IPS-11a (cell line): Measurements from ENCODE around the gene ERC2.
"Not testable (repeated sequence)": the region's sequence is repeated elsewhere in the genome, so short reads cannot be mapped to it uniquely, and the experiment has no call there.

ENCODE experiments used
- H3K4me3 ChIP-seq: one replicate; pipeline ENCODE4 v1.5.1; 2013; ENCODE audit warnings: low read depth, low read length, control low read depth

ERC2 gene

DNA sequence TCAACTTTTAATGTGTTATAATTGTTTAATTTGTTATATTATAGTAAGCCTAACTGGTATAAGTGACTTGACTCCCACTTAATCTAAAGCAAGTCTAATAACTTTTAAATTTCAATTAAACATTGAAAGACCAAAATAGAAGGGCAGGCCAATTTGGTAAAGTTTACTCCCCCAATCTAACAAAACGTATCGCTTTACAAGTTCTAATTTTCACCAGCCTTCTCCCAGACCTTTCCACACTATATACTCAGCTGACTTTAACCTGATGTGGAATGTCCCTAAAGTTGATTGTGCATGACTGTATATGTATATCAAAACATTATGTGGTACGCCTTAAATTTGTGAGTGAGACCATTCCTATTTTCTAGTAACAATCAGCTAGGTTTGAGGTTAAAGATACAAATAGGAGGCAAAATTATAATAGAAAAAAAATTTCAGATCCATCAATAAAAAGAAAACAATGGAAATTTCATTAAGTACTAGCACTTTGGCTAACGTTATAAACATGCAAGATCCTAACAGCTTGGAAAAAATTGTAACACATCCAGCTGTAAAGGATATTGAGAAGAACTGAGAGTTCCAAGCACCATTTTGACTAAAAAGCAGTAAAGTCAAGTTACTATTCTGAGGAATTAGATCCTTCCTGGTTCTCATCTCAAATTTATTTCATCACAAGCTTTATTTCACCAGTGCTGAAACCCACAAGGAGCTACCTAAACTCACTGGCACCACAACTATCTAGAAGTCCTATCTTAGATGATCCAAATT lies 199.5 kb downstream of the ERC2 start:
- no peak overlapping the region for H3K4me3 ChIP-seq

DNA sequence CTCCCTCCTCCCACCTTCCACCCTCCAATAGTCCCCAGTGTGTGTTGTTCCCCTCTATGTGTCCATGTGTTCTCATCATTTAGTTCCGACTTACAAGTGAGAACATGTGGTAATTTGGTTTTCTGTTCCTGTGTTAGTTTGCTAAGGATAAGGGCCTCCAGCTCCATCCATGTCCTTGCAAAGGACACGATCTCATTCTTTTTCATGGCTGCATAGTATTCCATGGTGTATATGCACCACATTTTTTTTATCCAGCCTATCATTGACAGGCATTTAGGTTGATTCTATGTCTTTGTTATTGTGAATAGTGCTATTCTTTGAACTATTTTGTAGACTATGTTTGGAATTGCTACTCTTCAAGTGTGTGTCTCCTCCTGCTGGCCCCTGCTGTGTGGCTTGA lies 206.4 kb downstream of the ERC2 start:
- H3K4me3 ChIP-seq, result not testable (repeated sequence)

DNA sequence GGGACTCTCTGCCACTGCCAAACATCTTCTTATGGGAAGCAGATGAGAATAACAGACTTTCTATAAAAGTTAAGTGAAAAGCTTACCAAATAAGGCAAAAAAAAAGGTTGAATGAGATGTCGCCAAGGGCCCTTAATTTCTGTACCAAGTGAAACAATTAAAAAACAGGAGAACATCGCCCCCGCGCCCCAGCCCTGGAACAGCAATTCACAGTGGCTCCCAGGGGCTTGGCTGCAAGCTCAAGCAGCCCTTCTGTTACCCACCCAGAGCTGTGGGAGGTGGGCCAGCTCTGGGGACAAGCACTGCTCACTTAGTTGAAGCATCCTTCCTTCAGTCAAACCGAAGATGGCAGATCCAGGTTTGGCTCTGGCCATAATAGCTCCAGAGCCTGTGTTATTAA lies 208.0 kb downstream of the ERC2 start:
- no peak overlapping the region for H3K4me3 ChIP-seq

DNA sequence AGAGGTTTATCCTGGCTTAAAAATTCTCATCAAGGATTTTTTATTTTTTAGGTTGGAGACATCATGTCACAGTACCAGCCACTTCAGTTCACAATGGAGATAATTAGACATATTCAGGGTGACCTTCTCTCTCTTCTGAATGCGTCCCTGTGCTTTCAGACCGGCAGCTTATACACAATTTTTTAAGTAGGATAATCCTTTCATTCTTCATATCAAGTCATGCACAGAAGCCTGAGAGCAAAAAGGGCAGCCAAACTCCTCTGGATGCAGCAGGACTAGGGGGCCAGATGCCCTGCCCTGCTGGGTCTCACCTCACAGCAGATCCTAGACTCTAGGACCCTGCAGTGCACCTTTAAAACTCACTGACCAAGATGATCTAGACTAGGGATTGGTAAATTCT lies 210.4 kb downstream of the ERC2 start:
- H3K4me3 ChIP-seq, result no peak overlapping the region

DNA sequence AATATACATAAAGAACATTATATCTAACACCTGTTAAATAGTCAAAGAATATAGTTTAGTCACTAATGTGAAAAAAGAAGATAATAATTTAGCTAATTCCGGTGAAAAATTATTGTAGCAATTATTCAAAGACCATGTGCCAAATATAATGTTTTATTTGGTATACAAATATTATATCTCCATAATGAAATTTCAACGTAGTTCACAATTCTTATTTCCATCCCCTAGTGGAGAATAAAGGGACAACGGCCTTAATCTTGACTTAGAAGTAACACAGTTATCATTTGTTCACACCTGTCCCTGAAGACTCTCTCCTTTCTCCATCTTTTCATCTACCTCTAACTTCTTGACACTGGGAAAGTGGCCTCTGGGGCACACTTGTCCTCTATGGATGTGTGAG lies 213.4 kb downstream of the ERC2 start:
- no peak overlapping the region for H3K4me3 ChIP-seq

DNA sequence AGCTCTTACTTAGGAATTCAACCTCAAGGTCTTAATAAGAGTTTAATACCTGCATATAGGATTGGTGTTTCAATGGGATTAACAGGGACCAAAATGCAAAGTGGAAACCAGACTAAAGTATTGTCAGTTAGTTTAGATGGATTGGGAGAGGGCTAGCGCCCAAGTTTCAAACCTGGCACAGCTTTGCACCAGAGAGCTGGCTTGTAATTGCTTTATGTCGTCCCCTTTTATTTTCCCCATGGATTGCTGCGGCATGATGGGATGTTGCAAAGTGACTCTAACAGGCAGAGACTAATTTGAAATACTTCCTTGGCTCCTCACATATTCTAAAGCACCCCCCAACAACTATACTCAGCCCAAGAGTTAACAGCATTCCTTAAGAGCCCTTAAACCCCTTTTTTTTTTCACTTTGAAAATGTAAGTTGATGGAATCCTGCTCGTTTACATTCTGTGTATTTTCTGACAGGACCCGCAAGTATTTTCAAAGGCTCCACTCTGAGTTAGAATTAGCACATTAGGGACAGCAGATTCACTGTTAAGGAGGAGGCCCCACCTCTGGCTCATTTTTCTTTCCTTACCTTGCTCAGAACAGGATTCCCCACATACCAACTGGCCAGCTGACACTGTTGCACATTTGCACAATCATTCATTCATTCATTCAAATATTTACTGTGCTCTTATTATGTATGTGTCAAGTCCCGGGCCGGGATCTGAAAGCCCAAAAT lies 214.2 kb downstream of the ERC2 start:
- H3K4me3 ChIP-seq, result no peak overlapping the region

DNA sequence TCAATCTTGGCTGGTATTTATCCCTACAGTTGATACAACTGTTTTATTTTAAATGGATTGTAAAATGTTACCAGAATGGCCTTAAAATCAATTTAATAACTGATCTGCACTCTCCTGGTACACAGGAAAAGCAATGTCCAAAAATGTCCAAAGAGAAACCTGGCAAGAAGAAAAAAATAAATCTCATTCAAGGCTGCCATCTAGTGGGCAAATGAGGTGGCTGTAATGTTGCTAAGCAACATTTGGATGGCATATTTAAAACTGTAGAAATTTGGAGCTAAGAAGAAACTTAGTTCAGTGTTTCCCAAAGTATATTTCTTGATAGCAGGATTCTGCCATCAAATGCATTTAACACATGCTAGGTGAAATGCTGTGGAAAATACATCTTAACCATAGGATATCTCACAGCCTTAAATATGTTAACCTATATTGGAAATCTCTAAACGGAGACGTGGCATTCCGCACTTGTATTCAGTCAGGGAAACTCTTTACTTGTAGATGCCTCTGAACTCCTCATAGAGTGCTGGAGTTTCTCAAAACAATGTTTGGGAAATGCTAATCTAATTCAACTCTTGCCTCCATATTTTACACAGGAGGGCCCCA lies 216.8 kb downstream of the ERC2 start:
- no peak overlapping the region for H3K4me3 ChIP-seq

DNA sequence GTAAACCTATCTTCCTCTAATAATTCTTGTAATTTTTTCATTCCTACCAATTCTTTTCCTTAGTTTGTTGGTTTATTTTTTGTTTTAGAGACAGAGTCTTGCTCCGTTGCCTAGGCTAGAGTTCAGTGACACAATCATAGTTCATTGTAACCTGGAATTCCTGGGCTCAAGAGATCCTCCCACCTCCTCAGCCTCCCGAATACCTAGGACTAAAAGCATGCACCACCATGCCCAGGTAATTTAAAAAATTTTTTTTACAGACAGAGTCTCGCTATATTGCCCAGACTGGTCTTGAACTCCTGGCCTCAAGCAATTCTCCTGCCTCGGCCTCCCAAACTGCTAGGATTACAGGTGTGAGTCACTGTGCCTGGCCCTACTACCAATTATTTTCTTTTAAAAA lies 220.2 kb downstream of the ERC2 start:
- no peak overlapping the region for H3K4me3 ChIP-seq

DNA sequence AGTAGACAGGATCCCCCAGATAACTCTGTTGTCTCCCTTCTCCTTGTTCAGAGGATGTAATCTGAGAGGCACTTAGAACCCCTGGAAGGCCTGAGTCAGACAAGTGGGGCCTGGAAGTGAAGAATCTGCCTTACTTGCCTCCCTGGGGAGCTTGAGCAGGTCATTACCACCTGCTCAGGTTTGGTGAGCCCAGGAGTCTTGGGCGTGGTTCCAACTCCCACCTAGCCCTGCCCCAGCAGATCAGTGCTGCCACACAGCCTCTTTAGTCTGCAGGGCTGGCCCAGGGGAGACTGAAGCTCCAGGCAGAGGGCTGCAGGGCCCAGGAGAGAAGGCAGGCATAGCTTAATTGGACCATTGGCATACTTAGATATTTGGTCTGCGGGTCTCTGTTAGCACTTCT lies 230.0 kb downstream of the ERC2 start:
- no peak overlapping the region for H3K4me3 ChIP-seq

DNA sequence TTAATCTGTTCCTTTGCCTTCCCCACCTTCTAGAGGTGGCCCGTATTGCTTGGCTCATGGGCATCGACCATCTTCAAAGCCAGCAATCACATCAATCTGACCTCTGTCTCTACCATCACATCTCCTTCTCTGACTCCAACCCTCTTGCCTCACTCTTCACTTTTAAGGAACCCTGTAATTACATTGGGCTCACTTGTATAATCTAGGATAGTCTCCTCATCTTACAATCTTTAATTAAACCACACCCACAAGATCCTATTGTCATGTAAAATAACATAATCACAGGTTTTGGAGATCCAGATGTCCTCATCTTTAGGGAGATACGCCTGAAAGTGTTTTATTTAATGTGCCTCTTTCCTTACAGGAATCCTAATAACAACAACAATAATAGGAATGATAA lies 234.5 kb downstream of the ERC2 start:
- no peak overlapping the region for H3K4me3 ChIP-seq

DNA sequence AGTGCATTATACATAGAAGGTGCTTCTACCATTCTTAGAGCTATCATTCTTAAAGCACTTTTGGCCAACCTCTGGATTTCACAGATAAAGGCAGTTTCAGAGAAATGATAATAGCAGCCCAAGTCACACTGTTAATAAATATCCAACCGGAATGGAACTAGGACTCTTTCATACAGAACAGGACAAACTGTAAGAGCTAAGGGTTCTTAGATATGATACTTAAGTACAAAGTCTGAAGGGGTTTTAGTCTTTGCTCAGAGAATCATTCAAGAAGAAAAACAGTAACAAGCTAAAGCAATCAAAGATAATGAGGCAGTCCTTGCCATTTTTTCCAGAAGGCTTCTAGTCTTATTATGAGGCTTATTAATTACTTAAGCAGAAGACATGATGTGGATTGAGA lies 239.0 kb downstream of the ERC2 start:
- H3K4me3 ChIP-seq, result no peak overlapping the region

DNA sequence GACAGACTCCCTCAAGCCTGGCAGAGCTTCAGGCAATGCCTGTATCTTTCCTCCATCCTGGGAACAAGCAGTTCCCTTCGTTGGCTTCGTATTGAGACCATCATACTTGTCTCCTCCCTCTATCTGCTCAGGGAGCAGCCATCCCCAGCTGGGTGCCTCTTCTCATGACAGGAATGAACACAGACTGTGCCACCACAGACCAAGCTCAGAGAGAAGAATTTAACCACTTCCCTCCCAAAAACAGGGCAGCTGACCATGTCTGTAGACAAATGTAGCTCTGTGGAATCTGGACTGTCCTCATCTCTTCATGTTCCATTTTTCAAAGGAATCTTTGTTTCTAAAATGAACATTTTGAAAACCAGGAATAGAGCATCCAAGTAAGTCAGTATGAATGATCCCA lies 245.4 kb downstream of the ERC2 start:
- no peak overlapping the region for H3K4me3 ChIP-seq

DNA sequence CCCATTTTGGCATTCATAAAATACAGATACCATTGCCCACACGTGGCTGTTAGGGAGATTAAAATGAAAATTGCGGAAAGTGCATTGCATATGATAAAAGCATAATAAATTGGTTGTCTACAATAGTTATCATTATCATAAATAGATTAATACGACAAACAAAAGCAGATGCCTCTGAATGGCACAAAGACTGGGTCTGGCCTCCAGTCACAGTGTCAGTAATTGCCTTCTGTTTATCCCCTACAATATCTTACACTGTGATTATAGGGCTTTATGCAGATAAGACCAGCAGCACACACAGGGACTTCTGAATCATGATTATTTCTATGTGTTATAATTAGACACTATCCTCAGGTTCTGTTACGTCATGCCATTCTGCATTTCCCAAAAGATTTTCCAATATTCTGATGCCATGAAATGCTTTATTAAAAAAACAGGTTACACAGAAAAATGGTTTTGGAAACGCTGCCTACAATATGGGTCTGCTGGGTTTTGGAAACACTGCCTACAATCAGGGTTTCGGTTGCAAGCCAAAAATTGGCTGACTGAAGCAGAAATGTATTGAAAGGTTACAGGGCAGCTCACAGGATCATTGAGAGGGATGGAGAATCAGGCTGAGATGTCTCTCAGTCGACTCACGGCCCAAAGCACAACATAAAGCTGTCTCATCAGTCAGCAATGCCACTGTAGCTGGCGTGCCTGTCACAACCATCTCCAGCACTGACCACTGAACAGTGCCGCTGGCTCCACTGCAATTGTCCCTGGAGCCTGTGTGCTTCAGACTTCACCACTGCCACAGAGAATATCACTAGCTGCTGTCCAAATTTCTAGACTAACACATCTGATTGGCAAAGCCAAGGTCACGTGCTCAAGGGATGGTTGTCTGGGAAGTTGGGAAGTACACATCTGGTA lies 248.1 kb downstream of the ERC2 start:
- no peak overlapping the region for H3K4me3 ChIP-seq

DNA sequence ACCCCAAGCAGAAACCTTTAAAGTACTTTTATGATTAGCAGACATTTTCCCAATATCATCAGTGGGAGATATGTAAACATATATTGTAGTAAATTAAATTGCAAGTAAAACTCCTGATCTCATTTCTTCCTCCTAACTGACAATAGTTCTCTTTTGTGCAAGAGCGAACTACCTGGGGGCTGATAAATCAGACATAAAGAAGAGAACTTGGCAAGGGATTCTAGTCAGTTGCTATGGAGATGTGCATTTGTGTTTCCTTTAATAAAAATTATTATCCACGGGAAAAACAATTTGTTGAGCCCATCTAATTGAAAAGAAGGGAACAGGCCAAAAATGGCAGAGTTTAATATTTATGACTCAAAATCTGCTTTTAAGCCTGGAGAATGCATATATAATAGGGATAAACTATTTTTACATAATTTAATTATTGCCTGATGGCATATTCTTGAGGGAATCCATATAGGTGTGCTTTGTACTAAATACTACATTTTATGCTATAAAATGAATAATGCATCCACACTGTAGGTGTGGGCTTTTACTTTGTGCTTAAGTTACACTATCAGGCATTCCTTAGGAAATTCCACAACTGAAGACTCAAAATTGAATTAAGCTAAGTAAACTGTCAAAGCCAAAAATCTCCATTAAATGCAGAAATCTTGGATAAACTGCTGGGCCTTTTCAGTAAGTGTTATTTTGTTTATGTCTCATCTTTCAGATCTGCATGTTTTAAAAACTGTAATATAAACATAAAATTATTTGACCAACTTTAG lies 258.1 kb downstream of the ERC2 start:
- no peak overlapping the region for H3K4me3 ChIP-seq

DNA sequence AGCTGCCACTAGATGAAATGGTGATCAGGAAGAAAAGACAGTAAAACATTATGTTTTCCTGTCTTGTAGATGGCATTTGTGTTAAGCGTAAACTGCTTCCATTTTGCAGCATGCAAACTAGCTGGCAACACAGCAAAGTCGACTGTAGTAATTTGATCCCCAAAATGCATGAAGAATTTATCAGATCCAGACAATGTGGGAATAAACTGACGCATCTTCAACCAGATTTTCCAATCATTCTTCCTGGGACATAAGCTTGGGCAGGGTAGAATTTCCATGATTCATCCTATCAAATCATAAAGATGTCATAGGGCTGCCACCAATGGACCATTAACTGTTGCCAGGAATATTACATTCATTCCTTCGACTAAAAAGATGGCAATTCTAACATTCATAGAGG lies 260.3 kb downstream of the ERC2 start:
- no peak overlapping the region for H3K4me3 ChIP-seq

DNA sequence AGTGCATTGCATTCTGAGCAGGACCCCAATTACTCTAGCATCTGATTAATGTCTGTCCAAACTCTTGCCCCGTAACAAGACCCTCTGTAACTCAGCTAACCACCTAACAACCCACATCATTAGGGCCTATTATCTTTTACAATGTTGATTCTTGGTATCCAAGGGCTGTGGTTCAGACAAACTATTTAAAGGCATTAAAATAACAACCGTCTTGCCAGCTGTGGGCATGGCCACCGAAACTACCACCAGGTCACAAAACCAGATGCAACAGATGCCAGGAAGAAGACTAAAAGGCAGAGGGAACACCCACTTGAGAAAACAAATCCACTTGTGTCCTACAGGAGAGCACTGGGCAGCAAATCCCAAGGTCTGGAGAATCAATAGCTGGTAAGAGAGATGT lies 262.9 kb downstream of the ERC2 start:
- H3K4me3 ChIP-seq, result no peak overlapping the region

DNA sequence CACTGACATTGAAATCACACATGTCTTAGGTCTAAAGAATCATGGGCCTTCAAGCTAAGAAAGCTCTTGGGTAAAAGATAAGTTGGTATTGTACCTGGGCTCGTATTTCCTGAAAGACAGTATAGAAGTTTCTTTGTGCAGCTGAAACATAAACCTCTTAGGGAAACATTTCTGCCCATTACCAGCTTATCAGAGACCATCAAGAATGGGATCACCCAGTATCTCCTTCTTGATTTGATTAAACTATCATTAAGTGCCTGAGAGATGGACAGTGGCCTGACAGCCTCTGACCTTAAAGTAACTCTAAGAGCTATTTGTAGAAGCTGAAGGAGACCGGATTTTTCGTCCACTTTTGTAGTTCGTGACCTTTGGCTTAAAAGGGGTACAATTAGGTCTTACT lies 265.3 kb downstream of the ERC2 start:
- H3K4me3 ChIP-seq, result no peak overlapping the region

DNA sequence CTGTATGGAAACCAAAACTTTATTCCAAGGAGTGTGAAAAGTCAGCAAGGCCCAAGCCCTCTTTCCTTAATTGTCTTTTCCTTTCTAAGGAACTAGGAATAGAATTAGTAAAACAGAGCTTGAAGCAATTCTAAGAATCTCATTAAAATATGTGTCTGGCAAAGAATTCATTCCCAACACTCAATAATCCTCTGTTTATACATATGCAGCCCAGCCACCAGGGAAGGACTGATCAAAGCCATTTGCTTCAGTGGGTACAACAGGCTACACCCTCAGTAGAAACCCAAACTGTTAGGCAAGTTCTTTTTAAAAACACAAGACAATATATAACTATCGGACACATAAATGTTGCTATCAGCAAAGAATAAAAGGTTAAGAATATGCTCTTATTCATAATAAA lies 266.9 kb downstream of the ERC2 start:
- H3K4me3 ChIP-seq, result no peak overlapping the region

DNA sequence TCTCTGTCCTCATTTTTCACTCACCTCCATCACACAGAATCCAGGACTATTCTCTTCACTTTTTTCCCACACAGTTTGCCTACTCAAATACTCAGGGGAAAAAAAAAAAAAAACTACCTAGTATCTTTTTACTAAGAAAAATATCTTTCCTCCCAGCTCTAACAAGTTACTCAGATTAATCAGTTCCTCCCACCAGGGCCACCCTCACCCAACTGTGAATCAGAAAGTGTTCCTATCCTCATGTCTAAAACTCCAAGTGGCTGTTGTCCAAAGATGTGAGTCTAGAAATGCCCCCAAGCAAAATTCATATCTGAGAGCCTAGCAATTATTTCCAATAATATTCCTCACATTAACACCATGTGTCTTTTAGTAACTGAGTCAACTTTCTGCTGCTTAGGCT lies 268.0 kb downstream of the ERC2 start:
- H3K4me3 ChIP-seq, result no peak overlapping the region

DNA sequence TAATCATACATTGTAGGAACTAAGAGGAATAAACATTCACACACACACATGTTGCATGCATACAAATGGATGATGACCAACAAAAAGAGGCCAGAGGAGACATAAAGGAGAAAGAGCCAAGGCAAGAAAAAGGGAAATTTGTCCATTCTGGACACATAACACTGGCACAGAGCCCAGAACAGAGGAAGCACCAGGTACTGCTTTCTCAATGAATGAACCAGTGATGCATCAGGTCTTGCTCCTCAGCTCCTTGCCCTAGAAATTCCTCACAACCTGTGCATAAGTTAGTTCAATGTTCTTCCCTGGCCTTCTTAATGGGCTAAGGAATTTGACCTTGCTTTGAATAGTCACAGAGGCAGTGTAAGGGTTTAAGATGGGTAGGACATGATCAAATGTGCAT lies 270.3 kb downstream of the ERC2 start:
- H3K4me3 ChIP-seq, result no peak overlapping the region
